ENCODE measurements around the gene CLIC6.
"Not testable (repeated sequence)": the region's sequence is repeated elsewhere in the genome, so short reads cannot be mapped to it uniquely, and the experiment has no call there.

CLIC6 gene

GRCh38 chr21:34650861-34651431 lies 17.8 kb upstream of the CLIC6 start:
- in situ Hi-C loops (cut with MboI; ENCODE audit: low sequenced_read_pairs), result no loop called here

- in situ Hi-C loops (cut with MboI; ENCODE audit: low sequenced_read_pairs), result no loop called here
These were observed 17.2 kb upstream of the CLIC6 start for GRCh38 chr21:34651642-34652041.

GRCh38 chr21:34653522-34653921 lies 15.3 kb upstream of the CLIC6 start:
- in situ Hi-C loops (cut with MboI; ENCODE audit: low sequenced_read_pairs), result no loop called here

- in situ Hi-C loops (cut with MboI; ENCODE audit: low sequenced_read_pairs), result no loop called here
These were observed 6.9 kb upstream of the CLIC6 start for GRCh38 chr21:34661848-34662247.

- in situ Hi-C loops (cut with MboI; ENCODE audit: low sequenced_read_pairs), result no loop called here
These were observed 1.0 kb upstream of the CLIC6 start for GRCh38 chr21:34667761-34668160.

GRCh38 chr21:34669149-34669879 lies 520 bp downstream of the CLIC6 start:
- in situ Hi-C loops (cut with MboI; ENCODE audit: low sequenced_read_pairs), result no loop called here

GRCh38 chr21:34669880-34670219 lies 1.1 kb downstream of the CLIC6 start:
- in situ Hi-C loops (cut with MboI; ENCODE audit: low sequenced_read_pairs), result not testable (repeated sequence)

GRCh38 chr21:34670220-34670961 lies 1.6 kb downstream of the CLIC6 start:
- in situ Hi-C loops (cut with MboI; ENCODE audit: low sequenced_read_pairs), result no loop called here

GRCh38 chr21:34670962-34671348 lies 2.2 kb downstream of the CLIC6 start:
- in situ Hi-C loops (cut with MboI; ENCODE audit: low sequenced_read_pairs), result no loop called here

GRCh38 chr21:34671462-34671861 lies 2.7 kb downstream of the CLIC6 start:
- in situ Hi-C loops (cut with MboI; ENCODE audit: low sequenced_read_pairs), result no loop called here

GRCh38 chr21:34671891-34672290 lies 3.1 kb downstream of the CLIC6 start:
- in situ Hi-C loops (cut with MboI; ENCODE audit: low sequenced_read_pairs), result no loop called here

- in situ Hi-C loops (cut with MboI; ENCODE audit: low sequenced_read_pairs), result no loop called here
These were observed 4.2 kb downstream of the CLIC6 start for GRCh38 chr21:34673006-34673405.

- in situ Hi-C loops (cut with MboI; ENCODE audit: low sequenced_read_pairs), result no loop called here
These were observed 5.7 kb downstream of the CLIC6 start for GRCh38 chr21:34674468-34674867.

- in situ Hi-C loops (cut with MboI; ENCODE audit: low sequenced_read_pairs), result no loop called here
These were observed 7.1 kb downstream of the CLIC6 start for GRCh38 chr21:34675871-34676270.

- in situ Hi-C loops (cut with MboI; ENCODE audit: low sequenced_read_pairs), result no loop called here
These were observed 10.3 kb downstream of the CLIC6 start for GRCh38 chr21:34679051-34679450.

GRCh38 chr21:34684174-34684876 lies 15.5 kb downstream of the CLIC6 start:
- in situ Hi-C loops (cut with MboI; ENCODE audit: low sequenced_read_pairs), result no loop called here

- in situ Hi-C loops (cut with MboI; ENCODE audit: low sequenced_read_pairs), result no loop called here
These were observed 18.3 kb downstream of the CLIC6 start for GRCh38 chr21:34687065-34687464.

GRCh38 chr21:34687745-34688144 lies 19.0 kb downstream of the CLIC6 start:
- in situ Hi-C loops (cut with MboI; ENCODE audit: low sequenced_read_pairs), result no loop called here

- in situ Hi-C loops (cut with MboI; ENCODE audit: low sequenced_read_pairs), result no loop called here
These were observed 19.4 kb downstream of the CLIC6 start for GRCh38 chr21:34688145-34688544.

- in situ Hi-C loops (cut with MboI; ENCODE audit: low sequenced_read_pairs), result no loop called here
These were observed 19.9 kb downstream of the CLIC6 start for GRCh38 chr21:34688715-34689114.

GRCh38 chr21:34690041-34690792 lies 21.4 kb downstream of the CLIC6 start:
- in situ Hi-C loops (cut with MboI; ENCODE audit: low sequenced_read_pairs), result no loop called here

All from HL-60/S4 treated with retinoic acid at 250 ng/mL for 4 days and 3 days (cell line).